Neural cell (in vitro differentiated cells): Measurements from ENCODE around the gene MMS19. TPM values are rescaled to one million over a fixed set of nuclear protein-coding genes. Genes with fewer than 3 reads are reported as not detected.

Source experiments
- H2AFZ ChIP-seq: fragments of 200-600, 300-800 bp; sonication (generic), shearing (Covaris generic); 2 replicates; pipeline ENCODE4 v1.6.0; 2014; ENCODE audit warnings: low read depth, mild to moderate bottlenecking, antibody characterized with exemption, low read length, moderate library complexity
- H3F3A ChIP-seq: fragments of 200-600 bp; shearing (Covaris generic); 2 replicates; pipeline ENCODE4 v1.6.1; 2016; ENCODE audit warnings: mild to moderate bottlenecking, moderate library complexity, mixed read lengths, antibody characterized with exemption, low read length; ENCODE audit not compliant: insufficient read depth, poor library complexity, severe bottlenecking
- H3K27ac ChIP-seq: fragments of 200-600, 300-800 bp; sonication (generic), shearing (Covaris generic); 2 replicates; pipeline ENCODE4 v1.5.1; 2014; ENCODE audit warnings: mild to moderate bottlenecking, low read length, moderate library complexity
- H3K27me3 ChIP-seq: fragments of 300-800, 200-600 bp; sonication (generic), shearing (Covaris generic); 2 replicates; pipeline ENCODE4 v1.6.0; 2014; ENCODE audit warnings: mild to moderate bottlenecking, low read depth, low read length, moderate library complexity; ENCODE audit not compliant: insufficient read depth
- H3K36me3 ChIP-seq: fragments of 300-800, 200-600 bp; sonication (generic), shearing (Covaris generic); 2 replicates; pipeline ENCODE4 v1.5.1; 2014; ENCODE audit warnings: mild to moderate bottlenecking, antibody characterized with exemption, low read length, moderate library complexity; ENCODE audit not compliant: insufficient read depth
- H3K4me2 ChIP-seq: fragments of 300-800, 200-600 bp; sonication (generic), shearing (Covaris generic); 2 replicates; pipeline ENCODE4 v1.6.0; 2014; ENCODE audit warnings: mild to moderate bottlenecking, low read length
- H3K4me3 ChIP-seq: fragments of 300-800, 200-600 bp; sonication (generic), shearing (Covaris generic); 2 replicates; pipeline ENCODE4 v1.5.1; 2014; ENCODE audit warnings: mild to moderate bottlenecking, low read length, moderate library complexity
- H3K79me2 ChIP-seq: fragments of 200-600 bp; shearing (Covaris generic); replicated peaks from 2 replicates; pipeline ENCODE4 v1.6.0; 2014; ENCODE audit warnings: mild to moderate bottlenecking, low read length, moderate library complexity; ENCODE audit not compliant: insufficient read depth
- H3K9ac ChIP-seq: fragments of 300-800, 200-600 bp; sonication (generic), shearing (Covaris generic); 2 replicates; pipeline ENCODE4 v1.6.1; 2016; ENCODE audit warnings: mild to moderate bottlenecking, low read length, mixed read lengths
- H3K9me2 ChIP-seq: fragments of 200-600 bp; shearing (Covaris generic); 2 replicates; pipeline ENCODE4 v1.6.1; 2016; ENCODE audit warnings: mild to moderate bottlenecking, low read length, mixed read lengths; ENCODE audit not compliant: insufficient read depth
- H3K9me3 ChIP-seq: fragments of 200-600, 300-800 bp; sonication (generic), shearing (Covaris generic); 2 replicates; pipeline ENCODE4 v1.6.1; 2016; ENCODE audit warnings: mild to moderate bottlenecking, mixed run types, low read length, moderate library complexity, mixed read lengths
- H4K20me1 ChIP-seq: fragments of 200-600 bp; shearing (Covaris generic); 2 replicates; pipeline ENCODE4 v1.6.1; 2016; ENCODE audit warnings: mild to moderate bottlenecking, mixed run types; ENCODE audit not compliant: insufficient read depth
- EP300 ChIP-seq: fragments of 450-650 bp; conservative IDR thresholded peaks from 2 replicates; pipeline ENCODE4 v1.6.1; 2014; ENCODE audit warnings: antibody characterized with exemption, mild to moderate bottlenecking, moderate library complexity; ENCODE audit not compliant: poor library complexity, severe bottlenecking
- EZH2 ChIP-seq: fragments of 200-600, 300-800 bp; shearing (Covaris generic), sonication (generic); IDR thresholded peaks from 2 replicates; pipeline ENCODE4 v1.6.1; 2014; ENCODE audit warnings: antibody characterized with exemption, low read length, borderline replicate concordance, mild to moderate bottlenecking; ENCODE audit not compliant: insufficient read depth, poor library complexity, severe bottlenecking
- MXI1 ChIP-seq: fragments of 450-650 bp; conservative IDR thresholded peaks from 2 replicates; pipeline ENCODE4 v1.6.1; 2014; ENCODE audit warnings: antibody characterized with exemption, mild to moderate bottlenecking; ENCODE audit not compliant: poor library complexity, severe bottlenecking
- POLR2AphosphoS5 ChIP-seq: IDR thresholded peaks from 2 replicates; pipeline ENCODE4 v1.6.1; 2012
- RAD21 ChIP-seq: fragments of 450-650 bp; conservative IDR thresholded peaks from 2 replicates; pipeline ENCODE4 v1.6.1; 2014; ENCODE audit warnings: antibody characterized with exemption, mild to moderate bottlenecking, moderate library complexity
- SMC3 ChIP-seq: fragments of 450-650 bp; conservative IDR thresholded peaks from 2 replicates; pipeline ENCODE4 v1.6.1; 2014; ENCODE audit warnings: antibody characterized with exemption, mild to moderate bottlenecking, moderate library complexity; ENCODE audit not compliant: poor library complexity
- TAF1 ChIP-seq: IDR thresholded peaks from 2 replicates; pipeline ENCODE4 v1.6.1; 2012; ENCODE audit warnings: low read depth
- polyA plus RNA-seq: library from polyadenylated mRNA; depleted of rRNA; stranded (reverse); fragments of >200 nt; gene quantifications from 2 replicates; pipeline ENCODE4 v1.2.3, GENCODE V29; 2014
- TF ChIP-seq, protein P1 (sequence below): IDR thresholded peaks from 2 replicates; pipeline ENCODE4 v1.6.1; 2012; ENCODE audit warnings: borderline replicate concordance
- TF ChIP-seq, protein P2 (sequence below): fragments of 450-650 bp; IDR thresholded peaks from 2 replicates; pipeline ENCODE4 v1.5.1; 2014; ENCODE audit warnings: antibody characterized with exemption, mild to moderate bottlenecking, moderate library complexity; ENCODE audit not compliant: poor library complexity, severe bottlenecking

MMS19 gene
- polyA plus RNA-seq, 1 donor from 2014 or later = 54.1 TPM

GRCh38 chr10:97517096-97517750 is 19.0 kb upstream of the MMS19 start:
- Histone ChIP-seq H4K20me1 (no peaks in the 10 kb centered on the region), H3K27ac (no peak overlapping the region), H3K79me2 (no peaks in the 10 kb centered on the region)

DNA sequence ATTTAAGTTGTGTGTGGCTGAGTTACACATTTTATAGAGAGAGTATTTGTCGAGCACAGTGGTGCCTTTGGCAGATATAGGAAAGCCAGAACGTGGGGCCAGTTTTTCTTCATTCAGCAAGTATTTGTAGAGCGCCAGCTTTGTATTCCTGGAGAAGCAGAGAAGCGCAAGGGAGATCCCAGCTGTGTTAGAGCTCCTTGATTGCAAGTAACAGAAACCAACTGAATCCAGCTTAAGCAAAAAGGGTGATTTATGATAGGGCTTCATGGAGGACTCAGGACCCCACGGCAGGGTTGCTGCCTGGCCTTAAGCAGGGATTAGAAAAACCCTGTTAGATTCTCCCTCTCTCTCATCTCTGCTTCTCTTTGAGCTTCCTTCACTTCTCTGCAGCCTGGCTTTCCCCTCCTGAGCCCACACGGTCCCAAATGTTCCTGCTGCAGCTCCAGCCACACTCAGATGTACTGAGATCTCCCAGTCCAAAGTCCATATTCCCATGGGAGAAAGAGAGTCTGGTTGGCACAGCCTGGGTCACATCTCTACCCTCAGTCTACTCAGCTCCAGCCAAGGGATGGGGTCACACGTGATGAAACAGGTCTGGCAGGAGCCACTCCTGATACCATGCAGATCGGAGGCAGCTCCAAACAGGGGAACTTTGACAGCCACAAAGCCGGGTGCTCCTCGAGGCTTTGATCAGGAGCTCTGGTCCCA is 17.2 kb upstream of the MMS19 start:
- H3K9me2 ChIP-seq = no peaks in the 10 kb centered on the region
- TF ChIP-seq RAD21 = no peak
- TF ChIP-seq, protein P1, sequence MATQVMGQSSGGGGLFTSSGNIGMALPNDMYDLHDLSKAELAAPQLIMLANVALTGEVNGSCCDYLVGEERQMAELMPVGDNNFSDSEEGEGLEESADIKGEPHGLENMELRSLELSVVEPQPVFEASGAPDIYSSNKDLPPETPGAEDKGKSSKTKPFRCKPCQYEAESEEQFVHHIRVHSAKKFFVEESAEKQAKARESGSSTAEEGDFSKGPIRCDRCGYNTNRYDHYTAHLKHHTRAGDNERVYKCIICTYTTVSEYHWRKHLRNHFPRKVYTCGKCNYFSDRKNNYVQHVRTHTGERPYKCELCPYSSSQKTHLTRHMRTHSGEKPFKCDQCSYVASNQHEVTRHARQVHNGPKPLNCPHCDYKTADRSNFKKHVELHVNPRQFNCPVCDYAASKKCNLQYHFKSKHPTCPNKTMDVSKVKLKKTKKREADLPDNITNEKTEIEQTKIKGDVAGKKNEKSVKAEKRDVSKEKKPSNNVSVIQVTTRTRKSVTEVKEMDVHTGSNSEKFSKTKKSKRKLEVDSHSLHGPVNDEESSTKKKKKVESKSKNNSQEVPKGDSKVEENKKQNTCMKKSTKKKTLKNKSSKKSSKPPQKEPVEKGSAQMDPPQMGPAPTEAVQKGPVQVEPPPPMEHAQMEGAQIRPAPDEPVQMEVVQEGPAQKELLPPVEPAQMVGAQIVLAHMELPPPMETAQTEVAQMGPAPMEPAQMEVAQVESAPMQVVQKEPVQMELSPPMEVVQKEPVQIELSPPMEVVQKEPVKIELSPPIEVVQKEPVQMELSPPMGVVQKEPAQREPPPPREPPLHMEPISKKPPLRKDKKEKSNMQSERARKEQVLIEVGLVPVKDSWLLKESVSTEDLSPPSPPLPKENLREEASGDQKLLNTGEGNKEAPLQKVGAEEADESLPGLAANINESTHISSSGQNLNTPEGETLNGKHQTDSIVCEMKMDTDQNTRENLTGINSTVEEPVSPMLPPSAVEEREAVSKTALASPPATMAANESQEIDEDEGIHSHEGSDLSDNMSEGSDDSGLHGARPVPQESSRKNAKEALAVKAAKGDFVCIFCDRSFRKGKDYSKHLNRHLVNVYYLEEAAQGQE = no peak
- TF ChIP-seq EP300 = no peak
- TF ChIP-seq SMC3 = no peak
- no peak for TF ChIP-seq EZH2
- TF ChIP-seq MXI1 = no peak
- no peak for TF ChIP-seq TAF1
- TF ChIP-seq, protein P2, sequence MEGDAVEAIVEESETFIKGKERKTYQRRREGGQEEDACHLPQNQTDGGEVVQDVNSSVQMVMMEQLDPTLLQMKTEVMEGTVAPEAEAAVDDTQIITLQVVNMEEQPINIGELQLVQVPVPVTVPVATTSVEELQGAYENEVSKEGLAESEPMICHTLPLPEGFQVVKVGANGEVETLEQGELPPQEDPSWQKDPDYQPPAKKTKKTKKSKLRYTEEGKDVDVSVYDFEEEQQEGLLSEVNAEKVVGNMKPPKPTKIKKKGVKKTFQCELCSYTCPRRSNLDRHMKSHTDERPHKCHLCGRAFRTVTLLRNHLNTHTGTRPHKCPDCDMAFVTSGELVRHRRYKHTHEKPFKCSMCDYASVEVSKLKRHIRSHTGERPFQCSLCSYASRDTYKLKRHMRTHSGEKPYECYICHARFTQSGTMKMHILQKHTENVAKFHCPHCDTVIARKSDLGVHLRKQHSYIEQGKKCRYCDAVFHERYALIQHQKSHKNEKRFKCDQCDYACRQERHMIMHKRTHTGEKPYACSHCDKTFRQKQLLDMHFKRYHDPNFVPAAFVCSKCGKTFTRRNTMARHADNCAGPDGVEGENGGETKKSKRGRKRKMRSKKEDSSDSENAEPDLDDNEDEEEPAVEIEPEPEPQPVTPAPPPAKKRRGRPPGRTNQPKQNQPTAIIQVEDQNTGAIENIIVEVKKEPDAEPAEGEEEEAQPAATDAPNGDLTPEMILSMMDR = no peak
- H4K20me1 ChIP-seq = no peaks in the 10 kb centered on the region
- no peak overlapping the region for H3K4me3 ChIP-seq
- H3K79me2 ChIP-seq = no peaks in the 10 kb centered on the region
- no peaks in the 10 kb centered on the region for H3K36me3 ChIP-seq
- no peak overlapping the region for H3K9ac ChIP-seq
- no peaks in the 10 kb centered on the region for H3F3A ChIP-seq
- no peak overlapping the region for H2AFZ ChIP-seq
- H3K9me3 ChIP-seq = no peaks in the 10 kb centered on the region
- no peaks in the 10 kb centered on the region for H3K27me3 ChIP-seq
- no peak overlapping the region for H3K27ac ChIP-seq
- no peak overlapping the region for H3K4me2 ChIP-seq

More at GRCh38 chr10:97517096-97517750, 19.0 kb upstream of the MMS19 start:
- TF ChIP-seq POLR2AphosphoS5 (no peak), EZH2 (no peak), MXI1 (no peak)
- TF ChIP-seq, protein P2 = no peak
- Histone ChIP-seq H3K9ac (no peak overlapping the region), H2AFZ (no peak overlapping the region), H3K4me2 (no peak overlapping the region), H3K9me2 (no peaks in the 10 kb centered on the region), H3K36me3 (no peaks in the 10 kb centered on the region), H3K4me3 (no peak overlapping the region), H3K27me3 (no peaks in the 10 kb centered on the region), H3K9me3 (no peaks in the 10 kb centered on the region), H3F3A (no peaks in the 10 kb centered on the region)
